HCT116 (cell line): ENCODE data around the gene GP9. TPM values are rescaled to one million over a fixed set of nuclear protein-coding genes. Genes with fewer than 3 reads are reported as not detected.
A peak's percentile ranks its signal among the peaks of the same experiment; 100 is the strongest.

ENCODE experiments used
- ATAC-seq: fragments of 200-7000 bp; cut with Tn5 transposase; 2 replicates; pipeline ENCODE4 v1.9.1; 2020; ENCODE audit warnings: mild to moderate bottlenecking, moderate library complexity
- BruUV-seq: library from RNA; stranded (reverse); fragments of 400-500 nt; replicated peaks from 2 replicates; lab custom pipeline; 2021; lab: Mats Ljungman, UMichigan
- CTCF ChIA-PET: fragments of 300-600 bp; sonication (Branson Sonifier 250); formaldehyde crosslinking; loops from one replicate; lab custom pipeline; 2021; ENCODE audit warnings: antibody characterized with exemption; lab: Charles Lee
- POLR2A ChIA-PET: fragments of 300-600, 350-600 bp; sonication (Branson Sonifier 250); formaldehyde crosslinking; loops from one replicate; lab custom pipeline; 2021; ENCODE audit warnings: antibody characterized with exemption; lab: Charles Lee
- RAD21 ChIA-PET, 2 experiments: fragments of 300-600 bp; sonication (Branson Sonifier 250); formaldehyde crosslinking; loops; one replicate each; lab custom pipeline; 2023; ENCODE audit warnings: low total read pairs in 2 of 2; ENCODE audit not compliant: uncharacterized antibody in 2 of 2, unreplicated experiment in 2 of 2, low non-redundant PET in 1 of 2; lab: Charles Lee
- DNase-seq: peaks from one replicate; pipeline ENCODE4 v3.0.0-alpha.2; 2010; ENCODE audit warnings: low read depth, low spot score
- H2AFZ ChIP-seq: fragments of 200-600 bp; shearing (Covaris generic), sonication (generic); 2 replicates; pipeline ENCODE4 v1.6.1; 2017; ENCODE audit warnings: low read depth, mixed run types, mixed read lengths, antibody characterized with exemption, low read length; ENCODE audit not compliant: poor library complexity, severe bottlenecking
- H3K27ac ChIP-seq: 2 replicates; pipeline ENCODE4 v1.5.1; 2012; ENCODE audit warnings: low read depth, low read length
- H3K27me3 ChIP-seq: fragments of 200-600 bp; sonication (generic); 2 replicates; pipeline ENCODE4 v1.6.1; 2016; ENCODE audit warnings: mixed run types, low read length, mixed read lengths; ENCODE audit not compliant: insufficient read depth
- H3K36me3 ChIP-seq, 2 experiments: fragments of 200-500 bp in 1 of 2; fragments of 200-600 bp in 1 of 2; sonication (Bioruptor generic) in 1 of 2; sonication (generic) in 1 of 2; 2 replicates each; pipeline versions ENCODE4 v1.5.1 to v1.6.1; 2014 to 2016; ENCODE audit warnings: low read length in 2 of 2, inconsistent platforms in 1 of 2, mixed read lengths in 1 of 2, mixed run types in 1 of 2; ENCODE audit not compliant: insufficient read depth in 2 of 2, control insufficient read depth in 1 of 2
- H3K4me1 ChIP-seq, 2 experiments: fragments of 200-600 bp in 1 of 2; sonication (generic) in 1 of 2; 2 replicates each; pipeline versions ENCODE4 v1.5.1 to v1.6.1; 2012 to 2017; ENCODE audit warnings: low read length in 2 of 2, inconsistent platforms in 1 of 2, mild to moderate bottlenecking in 1 of 2, mixed read lengths in 1 of 2, mixed run types in 1 of 2, moderate library complexity in 1 of 2; ENCODE audit not compliant: insufficient read depth in 2 of 2, control insufficient read depth in 1 of 2
- H3K4me2 ChIP-seq: fragments of 200-600 bp; sonication (generic); 2 replicates; pipeline ENCODE4 v1.6.1; 2017; ENCODE audit warnings: mixed run types, low read length, mixed read lengths
- H3K4me3 ChIP-seq, 2 experiments: fragments of 200-600 bp in 1 of 2; sonication (generic) in 1 of 2; replicated peaks in 1 of 2; 2 replicates each; pipeline ENCODE4 v1.5.1; 2011 to 2016; ENCODE audit warnings: low read length in 2 of 2, control low read depth in 1 of 2, low read depth in 1 of 2, mild to moderate bottlenecking in 1 of 2, mixed read lengths in 1 of 2, mixed run types in 1 of 2
- H3K79me2 ChIP-seq: fragments of 200-600 bp; sonication (generic); 2 replicates; pipeline ENCODE4 v1.6.1; 2017; ENCODE audit warnings: mild to moderate bottlenecking, mixed run types, low read length, moderate library complexity, mixed read lengths; ENCODE audit not compliant: insufficient read depth
- H3K9ac ChIP-seq: fragments of 200-600 bp; sonication (generic); 2 replicates; pipeline ENCODE4 v1.6.1; 2016; ENCODE audit warnings: low read length, mixed read lengths
- H3K9me2 ChIP-seq: fragments of 200-600 bp; sonication (generic), shearing (Covaris generic); 2 replicates; pipeline ENCODE4 v1.6.1; 2017; ENCODE audit warnings: mixed run types, mild to moderate bottlenecking, moderate library complexity; ENCODE audit not compliant: insufficient read depth
- H3K9me3 ChIP-seq, 2 experiments: fragments of 200-500 bp in 1 of 2; fragments of 200-600 bp in 1 of 2; sonication (Bioruptor generic) in 1 of 2; sonication (generic) in 1 of 2; 2 replicates each; pipeline ENCODE4 v1.6.1; 2014 to 2017; ENCODE audit warnings: low read length in 2 of 2, mixed read lengths in 2 of 2, inconsistent platforms in 1 of 2, low read depth in 1 of 2, mild to moderate bottlenecking in 1 of 2, mixed run types in 1 of 2, moderate library complexity in 1 of 2; ENCODE audit not compliant: control insufficient read depth in 1 of 2, insufficient read depth in 1 of 2
- H4K20me1 ChIP-seq: fragments of 200-600 bp; sonication (generic), shearing (Covaris generic); 2 replicates; pipeline ENCODE4 v1.6.1; 2017; ENCODE audit warnings: mixed run types, mild to moderate bottlenecking, moderate library complexity; ENCODE audit not compliant: insufficient read depth
- CBX3 ChIP-seq: IDR thresholded peaks from 2 replicates; pipeline ENCODE4 v1.6.1; 2012; ENCODE audit warnings: low read depth
- ELF1 ChIP-seq: IDR thresholded peaks from 2 replicates; pipeline ENCODE4 v1.6.1; 2012; ENCODE audit warnings: low read depth, borderline replicate concordance
- FOSL1 ChIP-seq: IDR thresholded peaks from 2 replicates; pipeline ENCODE4 v1.6.1; 2012; ENCODE audit warnings: low read depth
- JUND ChIP-seq: IDR thresholded peaks from 2 replicates; pipeline ENCODE4 v1.6.1; 2012
- RAD21 ChIP-seq: IDR thresholded peaks from 2 replicates; pipeline ENCODE4 v1.6.1; 2012; ENCODE audit warnings: low read depth, mild to moderate bottlenecking
- SIN3A ChIP-seq: IDR thresholded peaks from 2 replicates; pipeline ENCODE4 v1.6.1; 2012; ENCODE audit warnings: low read depth
- TCF7L2 ChIP-seq: IDR thresholded peaks from 2 replicates; pipeline ENCODE4 v1.7.0; 2011; ENCODE audit warnings: borderline replicate concordance, inconsistent platforms; ENCODE audit not compliant: insufficient read depth, insufficient read length; ENCODE audit errors: extremely low read depth
- YY1 ChIP-seq: IDR thresholded peaks from 2 replicates; pipeline ENCODE4 v1.6.1; 2011; ENCODE audit warnings: low read length, low read depth, moderate library complexity, mild to moderate bottlenecking; ENCODE audit not compliant: insufficient replicate concordance; ENCODE audit errors: extremely low read depth
- ZBTB33 ChIP-seq: IDR thresholded peaks from 2 replicates; pipeline ENCODE4 v1.6.1; 2011; ENCODE audit warnings: mild to moderate bottlenecking, low read length, moderate library complexity; ENCODE audit not compliant: insufficient replicate concordance; ENCODE audit errors: extremely low read depth
- intact Hi-C: fragments of 100-400 bp; cut with micrococcal nuclease; formaldehyde crosslinking; loops from 2 replicates; pipeline ENCODE4 v1.10.0; 2022
- total RNA-seq: library from RNA; stranded (reverse); gene quantifications from one replicate; pipeline ENCODE4 v1.2.1, GENCODE V29; 2021; ENCODE audit not compliant: unreplicated experiment
- TF ChIP-seq, protein P1 (sequence below), 3 experiments: fragments of 200-600 bp in 1 of 3; sonication (generic) in 1 of 3; IDR thresholded peaks in 2 of 3; conservative IDR thresholded peaks in 1 of 3; 2 replicates each; pipeline ENCODE4 v1.5.1; 2012 to 2017; ENCODE audit warnings: low read depth in 2 of 3, low read length in 2 of 3, antibody characterized with exemption in 1 of 3, borderline replicate concordance in 1 of 3, control low read depth in 1 of 3, mild to moderate bottlenecking in 1 of 3, mixed read lengths in 1 of 3, mixed run types in 1 of 3, moderate library complexity in 1 of 3; ENCODE audit not compliant: insufficient read depth in 1 of 3
- TF ChIP-seq, protein P2 (sequence below): IDR thresholded peaks from 2 replicates; pipeline ENCODE4 v1.6.1; 2012

Gene GP9
- total RNA-seq, 1 experiment from 2014 or later, result not detected

DNA sequence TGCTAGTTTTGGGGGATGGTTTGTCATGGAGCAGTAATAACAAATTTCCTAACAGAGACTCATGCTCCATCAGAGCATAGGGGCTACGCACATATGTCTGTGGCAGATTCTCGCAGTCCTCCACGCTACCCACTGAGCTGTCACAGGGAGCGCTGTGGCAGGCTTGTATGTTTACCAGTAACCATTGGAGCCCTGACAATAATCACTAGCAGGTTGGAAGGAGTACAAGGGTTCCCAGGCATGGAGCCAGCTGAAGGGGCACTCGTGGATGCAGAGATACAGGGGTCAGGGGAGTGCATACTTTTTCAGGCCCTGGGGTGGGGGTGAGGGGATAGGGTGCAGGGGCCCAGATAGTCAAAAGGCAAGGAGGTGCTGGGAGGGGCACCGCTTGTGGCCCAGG lies 7.9 kb upstream of the GP9 start (continued):
- TF ChIP-seq, protein P1, sequence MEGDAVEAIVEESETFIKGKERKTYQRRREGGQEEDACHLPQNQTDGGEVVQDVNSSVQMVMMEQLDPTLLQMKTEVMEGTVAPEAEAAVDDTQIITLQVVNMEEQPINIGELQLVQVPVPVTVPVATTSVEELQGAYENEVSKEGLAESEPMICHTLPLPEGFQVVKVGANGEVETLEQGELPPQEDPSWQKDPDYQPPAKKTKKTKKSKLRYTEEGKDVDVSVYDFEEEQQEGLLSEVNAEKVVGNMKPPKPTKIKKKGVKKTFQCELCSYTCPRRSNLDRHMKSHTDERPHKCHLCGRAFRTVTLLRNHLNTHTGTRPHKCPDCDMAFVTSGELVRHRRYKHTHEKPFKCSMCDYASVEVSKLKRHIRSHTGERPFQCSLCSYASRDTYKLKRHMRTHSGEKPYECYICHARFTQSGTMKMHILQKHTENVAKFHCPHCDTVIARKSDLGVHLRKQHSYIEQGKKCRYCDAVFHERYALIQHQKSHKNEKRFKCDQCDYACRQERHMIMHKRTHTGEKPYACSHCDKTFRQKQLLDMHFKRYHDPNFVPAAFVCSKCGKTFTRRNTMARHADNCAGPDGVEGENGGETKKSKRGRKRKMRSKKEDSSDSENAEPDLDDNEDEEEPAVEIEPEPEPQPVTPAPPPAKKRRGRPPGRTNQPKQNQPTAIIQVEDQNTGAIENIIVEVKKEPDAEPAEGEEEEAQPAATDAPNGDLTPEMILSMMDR (IDR thresholded peaks at IDR 0.05 in 2 of 3, conservative IDR thresholded peaks at IDR 0.05 in 1 of 3; ENCODE audit: borderline replicate concordance in 1 of 3, insufficient read depth in 1 of 3, low read depth in 2 of 3, low read length in 2 of 3), result no peak
- no peak for TF ChIP-seq RAD21
- TF ChIP-seq ZBTB33, result no peak
- TF ChIP-seq TCF7L2, result no peak
- TF ChIP-seq CBX3, result no peak
- TF ChIP-seq YY1, result no peak

- POLR2A ChIA-PET, result no interaction called here
- no peak for DNase-seq
Observed at GRCh38 chr3:129054605-129055104, 5.9 kb upstream of the GP9 start.

More at GRCh38 chr3:129054605-129055104, 5.9 kb upstream of the GP9 start:
- RAD21 ChIA-PET, result no interaction called here
- Histone ChIP-seq H3K79me2 (no peaks in the 10 kb centered on the region), H3K27me3 (no peaks in the 10 kb centered on the region), H3K9ac (no peak overlapping the region), H3K4me2 (no peak overlapping the region), H3K27ac (no peak overlapping the region), H2AFZ (peak overlapping the region; percentile 11), H3K36me3 (no peaks in the 10 kb centered on the region)
- intact Hi-C loops, result no loop called here
- TF ChIP-seq FOSL1 (no peak), SIN3A (no peak), ELF1 (no peak), JUND (no peak), ZBTB33 (no peak)
- TF ChIP-seq, protein P2, sequence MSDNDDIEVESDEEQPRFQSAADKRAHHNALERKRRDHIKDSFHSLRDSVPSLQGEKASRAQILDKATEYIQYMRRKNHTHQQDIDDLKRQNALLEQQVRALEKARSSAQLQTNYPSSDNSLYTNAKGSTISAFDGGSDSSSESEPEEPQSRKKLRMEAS, result no peak
- TF ChIP-seq, protein P1 (IDR thresholded peaks at IDR 0.05 in 2 of 3, conservative IDR thresholded peaks at IDR 0.05 in 1 of 3; ENCODE audit: borderline replicate concordance in 1 of 3, insufficient read depth in 1 of 3, low read depth in 2 of 3, low read length in 2 of 3), result no peak
- TF ChIP-seq, all 23 proteins: peak for 0
- Histone ChIP-seq H4K20me1 (no peaks in the 10 kb centered on the region), H3K4me3 (no peak overlapping the region), H3K4me1 (peaks cover 0 to 26% of the 10 kb centered on the region in 2 experiments; a peak in 3 of 4 replicates), H3K9me2 (no peaks in the 10 kb centered on the region), H3K9me3 (no peaks in the 10 kb centered on the region)
- BruUV-seq, result no TSS peak
- CTCF ChIA-PET, result interaction anchor here (2.9 kb wide), 1 partner anchor 192 kb away, joined by 51 read pairs; no protein-coding TSS in a partner anchor
- ATAC-seq, result no peak
